Neural progenitor cell (in vitro differentiated cells): ENCODE results near the gene FGFRL1. TPM values are rescaled to one million over a fixed set of nuclear protein-coding genes. Genes with fewer than 3 reads are reported as not detected.
A peak's percentile ranks its signal among the peaks of the same experiment; 100 is the strongest.

Source experiments
- DNase-seq: peaks from one replicate; pipeline ENCODE4 v3.0.0-alpha.2; 2016; ENCODE audit warnings: low spot score
- H2AFZ ChIP-seq: fragments of 200-600 bp; sonication (generic); replicated peaks from 2 replicates; pipeline ENCODE4 v1.6.1; 2016; ENCODE audit warnings: antibody characterized with exemption
- H3F3A ChIP-seq: fragments of 200-600 bp; sonication (generic); 2 replicates; pipeline ENCODE4 v1.6.1; 2016; ENCODE audit warnings: antibody characterized with exemption, low read depth
- H3K27ac ChIP-seq: fragments of 200-600 bp; sonication (generic); 2 replicates; pipeline ENCODE4 v1.5.1; 2016; ENCODE audit warnings: mild to moderate bottlenecking
- H3K27me3 ChIP-seq: fragments of 200-600 bp; sonication (generic); 2 replicates; pipeline ENCODE4 v1.6.1; 2016; ENCODE audit warnings: mild to moderate bottlenecking, moderate library complexity
- H3K36me3 ChIP-seq: fragments of 200-600 bp; sonication (generic); 2 replicates; pipeline ENCODE4 v1.5.1; 2016
- H3K4me1 ChIP-seq: fragments of 200-600 bp; sonication (generic); 2 replicates; pipeline ENCODE4 v1.6.1; 2016; ENCODE audit warnings: mixed run types
- H3K4me2 ChIP-seq: fragments of 200-600 bp; sonication (generic); 2 replicates; pipeline ENCODE4 v1.6.1; 2016
- H3K4me3 ChIP-seq: fragments of 200-600 bp; sonication (generic); 2 replicates; pipeline ENCODE4 v1.5.1; 2016
- H3K79me2 ChIP-seq: fragments of 200-600 bp; sonication (generic); 2 replicates; pipeline ENCODE4 v1.6.1; 2016; ENCODE audit warnings: low read depth
- H3K9ac ChIP-seq: fragments of 200-600 bp; sonication (generic); 2 replicates; pipeline ENCODE4 v1.6.1; 2016
- H3K9me3 ChIP-seq: fragments of 200-600 bp; sonication (generic); 2 replicates; pipeline ENCODE4 v1.5.1; 2016; ENCODE audit warnings: low read depth
- H4K20me1 ChIP-seq: fragments of 200-600 bp; sonication (generic); 2 replicates; pipeline ENCODE4 v1.6.1; 2016; ENCODE audit warnings: low read depth
- H3K27ac Mint-ChIP-seq: 3 replicates; pipeline ENCODE4 v1.8.0; 2021; ENCODE audit warnings: mixed read lengths
- H3K27me3 Mint-ChIP-seq: 2 replicates; pipeline ENCODE4 v1.8.0; 2022; ENCODE audit warnings: low read depth, mild to moderate bottlenecking, inconsistent platforms, moderate library complexity, mixed read lengths; ENCODE audit not compliant: insufficient read depth
- H3K36me3 Mint-ChIP-seq: 3 replicates; pipeline ENCODE4 v1.8.0; 2021; ENCODE audit warnings: mixed read lengths
- H3K4me1 Mint-ChIP-seq: 3 replicates; pipeline ENCODE4 v1.8.0; 2021; ENCODE audit warnings: mixed read lengths
- H3K4me3 Mint-ChIP-seq: 3 replicates; pipeline ENCODE4 v1.8.0; 2021; ENCODE audit warnings: mild to moderate bottlenecking, moderate library complexity, mixed read lengths
- H3K9me3 Mint-ChIP-seq: 3 replicates; pipeline ENCODE4 v1.8.0; 2020; ENCODE audit warnings: mixed read lengths
- EZH2 ChIP-seq: fragments of 200-600 bp; sonication (generic); IDR thresholded peaks from 2 replicates; pipeline ENCODE4 v1.6.1; 2017; ENCODE audit warnings: antibody characterized with exemption, mild to moderate bottlenecking, moderate library complexity
- EZH2phosphoT487 ChIP-seq: fragments of 200-600 bp; sonication (generic); IDR thresholded peaks from 2 replicates; pipeline ENCODE4 v1.6.1; 2017; ENCODE audit warnings: antibody characterized with exemption
- total RNA-seq: library from RNA; depleted of rRNA; stranded (reverse); fragments of >200 nt; gene quantifications from 2 replicates; pipeline ENCODE4 v1.2.3, GENCODE V29; 2015; ENCODE audit warnings: low replicate concordance
- TF ChIP-seq, protein P1 (sequence below): fragments of 200-600 bp; sonication (generic); IDR thresholded peaks from 2 replicates; pipeline ENCODE4 v1.5.1; 2017; ENCODE audit warnings: antibody characterized with exemption, mild to moderate bottlenecking

Gene FGFRL1
- total RNA-seq, 1 donor from 2014 or later, result 9.6 TPM

GRCh38 chr4:1019320-1019719 is 7.9 kb downstream of the FGFRL1 start:
- H3K27me3 ChIP-seq, result no peaks in the 10 kb centered on the region
- H3K9ac ChIP-seq, result no peak overlapping the region
- no peak for DNase-seq
- peaks cover 59% of the 10 kb centered on the region for H4K20me1 ChIP-seq
- Mint-ChIP-seq H3K4me3 (no peak overlapping the region), H3K27me3 (peaks cover 3% of the 10 kb centered on the region), H3K36me3 (no peaks in the 10 kb centered on the region), H3K27ac (no peak overlapping the region), H3K4me1 (peaks cover 12% of the 10 kb centered on the region), H3K9me3 (no peaks in the 10 kb centered on the region)
- H3K27ac ChIP-seq, result no peak overlapping the region
- no peak overlapping the region for H3K4me3 ChIP-seq
- H3K4me2 ChIP-seq, result peak overlapping the region; percentile 43
- no peaks in the 10 kb centered on the region for H3K36me3 ChIP-seq
- H3F3A ChIP-seq, result peaks cover 9% of the 10 kb centered on the region
- H3K4me1 ChIP-seq, result peaks cover 43% of the 10 kb centered on the region
- peaks cover 22% of the 10 kb centered on the region for H3K79me2 ChIP-seq
- TF ChIP-seq EZH2phosphoT487 (no peak), EZH2 (no peak)
- TF ChIP-seq, protein P1, sequence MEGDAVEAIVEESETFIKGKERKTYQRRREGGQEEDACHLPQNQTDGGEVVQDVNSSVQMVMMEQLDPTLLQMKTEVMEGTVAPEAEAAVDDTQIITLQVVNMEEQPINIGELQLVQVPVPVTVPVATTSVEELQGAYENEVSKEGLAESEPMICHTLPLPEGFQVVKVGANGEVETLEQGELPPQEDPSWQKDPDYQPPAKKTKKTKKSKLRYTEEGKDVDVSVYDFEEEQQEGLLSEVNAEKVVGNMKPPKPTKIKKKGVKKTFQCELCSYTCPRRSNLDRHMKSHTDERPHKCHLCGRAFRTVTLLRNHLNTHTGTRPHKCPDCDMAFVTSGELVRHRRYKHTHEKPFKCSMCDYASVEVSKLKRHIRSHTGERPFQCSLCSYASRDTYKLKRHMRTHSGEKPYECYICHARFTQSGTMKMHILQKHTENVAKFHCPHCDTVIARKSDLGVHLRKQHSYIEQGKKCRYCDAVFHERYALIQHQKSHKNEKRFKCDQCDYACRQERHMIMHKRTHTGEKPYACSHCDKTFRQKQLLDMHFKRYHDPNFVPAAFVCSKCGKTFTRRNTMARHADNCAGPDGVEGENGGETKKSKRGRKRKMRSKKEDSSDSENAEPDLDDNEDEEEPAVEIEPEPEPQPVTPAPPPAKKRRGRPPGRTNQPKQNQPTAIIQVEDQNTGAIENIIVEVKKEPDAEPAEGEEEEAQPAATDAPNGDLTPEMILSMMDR, result no peak
- H3K9me3 ChIP-seq, result no peaks in the 10 kb centered on the region
- H2AFZ ChIP-seq, result no peak overlapping the region

DNA sequence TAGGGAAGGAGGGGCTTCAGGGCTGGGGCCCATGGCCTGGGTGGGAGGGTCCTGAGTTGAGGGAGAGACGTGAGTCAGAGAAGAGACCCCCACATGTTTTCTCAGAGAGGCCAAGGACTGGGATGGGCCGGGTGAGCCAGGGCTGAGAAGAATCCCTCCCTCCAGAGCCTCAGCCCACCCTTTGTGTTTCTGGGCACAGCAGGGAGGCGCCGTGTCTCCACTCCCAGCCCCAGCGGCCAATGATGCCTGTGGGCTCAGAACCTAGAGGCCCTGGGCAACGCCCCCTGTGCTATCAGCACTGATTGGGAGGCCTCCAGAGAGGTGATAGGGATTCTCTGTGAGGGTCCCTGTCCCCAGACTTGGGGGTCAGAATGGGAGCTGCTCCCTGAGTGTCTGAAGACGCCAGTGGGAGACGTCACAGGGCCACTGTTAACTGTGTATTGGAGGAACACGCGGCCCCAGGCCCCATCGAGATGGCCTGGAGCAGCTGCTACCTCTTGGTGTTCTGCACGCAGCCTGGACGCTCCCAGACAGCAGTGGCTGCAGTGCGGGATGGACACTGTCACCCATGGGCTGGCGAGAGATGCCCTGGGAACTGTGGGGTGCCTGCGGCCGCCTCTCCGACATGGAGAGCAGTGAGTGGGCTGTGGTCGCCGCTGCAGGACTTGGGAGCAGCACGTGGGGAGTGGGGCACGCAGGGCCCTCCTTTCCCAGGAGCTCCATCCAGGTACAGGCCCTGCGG is 8.5 kb downstream of the FGFRL1 start:
- Mint-ChIP-seq H3K27me3 (peaks cover 3% of the 10 kb centered on the region), H3K4me1 (peaks cover 11% of the 10 kb centered on the region), H3K9me3 (no peaks in the 10 kb centered on the region), H3K36me3 (no peaks in the 10 kb centered on the region), H3K4me3 (no peak overlapping the region), H3K27ac (no peak overlapping the region)
- Histone ChIP-seq H3K4me1 (peaks cover 38% of the 10 kb centered on the region), H3F3A (peaks cover 3% of the 10 kb centered on the region), H3K36me3 (no peaks in the 10 kb centered on the region), H3K4me2 (peak overlapping the region; percentile 43), H2AFZ (no peak overlapping the region), H3K79me2 (peaks cover 22% of the 10 kb centered on the region), H3K27me3 (no peaks in the 10 kb centered on the region), H3K4me3 (no peak overlapping the region), H3K9ac (no peak overlapping the region), H4K20me1 (peaks cover 53% of the 10 kb centered on the region), H3K27ac (no peak overlapping the region), H3K9me3 (no peaks in the 10 kb centered on the region)
- TF ChIP-seq EZH2 (no peak), EZH2phosphoT487 (no peak)
- TF ChIP-seq, protein P1, result no peak
- DNase-seq, result peak; percentile 76

- Histone ChIP-seq H3K27me3 (no peaks in the 10 kb centered on the region), H3K9ac (no peak overlapping the region), H3K4me3 (no peak overlapping the region), H2AFZ (no peak overlapping the region), H3K36me3 (no peaks in the 10 kb centered on the region), H3K4me1 (peaks cover 27% of the 10 kb centered on the region), H3K79me2 (peaks cover 14% of the 10 kb centered on the region), H3F3A (no peaks in the 10 kb centered on the region), H4K20me1 (peaks cover 38% of the 10 kb centered on the region), H3K27ac (no peak overlapping the region), H3K9me3 (no peaks in the 10 kb centered on the region), H3K4me2 (no peak overlapping the region)
- Mint-ChIP-seq H3K4me3 (no peak overlapping the region), H3K27ac (no peak overlapping the region), H3K36me3 (peaks cover 5% of the 10 kb centered on the region), H3K4me1 (peaks cover 11% of the 10 kb centered on the region), H3K27me3 (peaks cover 4% of the 10 kb centered on the region), H3K9me3 (peaks cover 3% of the 10 kb centered on the region)
- no peak for DNase-seq
- TF ChIP-seq EZH2phosphoT487 (no peak), EZH2 (no peak)
- TF ChIP-seq, protein P1, result no peak
Measured at GRCh38 chr4:1021386-1022050, 10.1 kb downstream of the FGFRL1 start.
